HepG2 (cell line): ENCODE measurements around the gene TACC3. TPM values are rescaled to one million over a fixed set of nuclear protein-coding genes. Genes with fewer than 3 reads are reported as not detected.

Source experiments
- AGO2 ChIP-seq: fragments of 200-400 bp; formaldehyde crosslinking; optimal IDR thresholded peaks from 2 replicates; pipeline ENCODE3; 2017; ENCODE audit warnings: mild to moderate bottlenecking, low read depth, low read length, moderate library complexity
- AHR ChIP-seq: IDR thresholded peaks from 2 replicates; pipeline ENCODE4 v1.6.1; 2018; ENCODE audit warnings: missing genetic modification reagents, missing compliant biosample characterization
- ARNT ChIP-seq: fragments of 450-650 bp; IDR thresholded peaks from 2 replicates; pipeline ENCODE4 v1.6.1; 2017
- ATF2 ChIP-seq: sonication (generic); formaldehyde crosslinking; IDR thresholded peaks from 2 replicates; pipeline ENCODE4 v1.4.0; 2020; ENCODE audit warnings: missing genetic modification reagents
- BRCA1 ChIP-seq: sonication (generic); formaldehyde crosslinking; IDR thresholded peaks from 2 replicates; pipeline ENCODE4 v1.4.0; 2020; ENCODE audit warnings: missing genetic modification reagents
- CTCF ChIP-seq: sonication (generic); formaldehyde crosslinking; IDR thresholded peaks from 2 replicates; pipeline ENCODE4 v1.5.0; 2020; ENCODE audit warnings: mild to moderate bottlenecking, missing genetic modification reagents, moderate library complexity
- GATAD2A ChIP-seq: IDR thresholded peaks from 2 replicates; pipeline ENCODE4 v1.6.1; 2016
- ISX ChIP-seq: sonication (generic); formaldehyde crosslinking; conservative IDR thresholded peaks from 2 replicates; pipeline ENCODE4 v1.5.0; 2020; ENCODE audit warnings: missing genetic modification reagents
- KLF16 ChIP-seq, 2 experiments: sonication (generic) in 1 of 2; formaldehyde crosslinking in 1 of 2; IDR thresholded peaks; 2 replicates each; pipeline versions ENCODE4 v1.6.1 to v1.8.0; 2016 to 2023; ENCODE audit warnings: missing genetic modification reagents in 2 of 2, missing compliant biosample characterization in 1 of 2
- MEIS2 ChIP-seq: sonication (generic); formaldehyde crosslinking; IDR thresholded peaks from 2 replicates; pipeline ENCODE4 v1.9.0; 2021; ENCODE audit warnings: mild to moderate bottlenecking, missing genetic modification reagents
- MIER3 ChIP-seq: IDR thresholded peaks from 2 replicates; pipeline ENCODE4 v1.6.1; 2016; ENCODE audit warnings: missing compliant biosample characterization, borderline replicate concordance
- RAD21 ChIP-seq: fragments of 450-650 bp; formaldehyde crosslinking; IDR thresholded peaks from 2 replicates; pipeline ENCODE4 v1.5.0; 2020; ENCODE audit warnings: mild to moderate bottlenecking
- RFX3 ChIP-seq: IDR thresholded peaks from 2 replicates; pipeline ENCODE4 v1.6.1; 2016; ENCODE audit warnings: missing biosample characterization, missing genetic modification reagents
- SALL1 ChIP-seq: sonication (generic); formaldehyde crosslinking; IDR thresholded peaks from 2 replicates; pipeline ENCODE4 v1.8.0; 2022; ENCODE audit warnings: mild to moderate bottlenecking, missing genetic modification reagents
- SMAD1 ChIP-seq: sonication (generic); formaldehyde crosslinking; IDR thresholded peaks from 2 replicates; pipeline ENCODE4 v1.4.0; 2020; ENCODE audit warnings: missing genetic modification reagents, low read depth, mild to moderate bottlenecking, borderline replicate concordance
- SOX13 ChIP-seq, 3 experiments: fragments of 450-650 bp in 1 of 3; sonication (generic) in 1 of 3; formaldehyde crosslinking in 1 of 3; IDR thresholded peaks in 2 of 3; conservative IDR thresholded peaks in 1 of 3; 2 replicates each; pipeline versions ENCODE4 v1.5.0 to v1.6.1; 2016 to 2020; ENCODE audit warnings: antibody characterized with exemption in 1 of 3, mild to moderate bottlenecking in 1 of 3, missing compliant biosample characterization in 1 of 3, missing genetic modification reagents in 1 of 3, moderate library complexity in 1 of 3
- TBX2 ChIP-seq: sonication (generic); formaldehyde crosslinking; IDR thresholded peaks from 2 replicates; pipeline ENCODE4 v1.5.0; 2020; ENCODE audit warnings: missing genetic modification reagents, mild to moderate bottlenecking, borderline replicate concordance
- TFAP4 ChIP-seq: sonication (generic); IDR thresholded peaks from 2 replicates; pipeline ENCODE4 v1.6.1; 2016; ENCODE audit warnings: low read depth, borderline replicate concordance
- TGIF2 ChIP-seq: IDR thresholded peaks from 2 replicates; pipeline ENCODE4 v1.6.1; 2016; ENCODE audit warnings: control low read depth, missing compliant biosample characterization
- ZFP91 ChIP-seq: sonication (generic); formaldehyde crosslinking; IDR thresholded peaks from 2 replicates; pipeline ENCODE4 v1.9.0; 2022; ENCODE audit warnings: missing genetic modification reagents, mild to moderate bottlenecking, borderline replicate concordance
- ZNF556 ChIP-seq: sonication (generic); formaldehyde crosslinking; IDR thresholded peaks from 2 replicates; pipeline ENCODE4 v1.4.0; 2020; ENCODE audit warnings: mild to moderate bottlenecking, missing genetic modification reagents, borderline replicate concordance
- ZNF557 ChIP-seq: sonication (generic); formaldehyde crosslinking; IDR thresholded peaks from 2 replicates; pipeline ENCODE4 v1.4.0; 2020; ENCODE audit warnings: missing genetic modification reagents
- ZNF577 ChIP-seq: sonication (generic); formaldehyde crosslinking; IDR thresholded peaks from 2 replicates; pipeline ENCODE4 v1.4.0; 2020; ENCODE audit warnings: mild to moderate bottlenecking, low read depth, missing genetic modification reagents, borderline replicate concordance
- ZNF614 ChIP-seq: IDR thresholded peaks from 2 replicates; pipeline ENCODE4 v1.6.1; 2018; ENCODE audit warnings: missing biosample characterization, missing genetic modification reagents, inconsistent platforms, borderline replicate concordance
- ZNF720 ChIP-seq: sonication (generic); formaldehyde crosslinking; IDR thresholded peaks from 2 replicates; pipeline ENCODE4 v1.4.0; 2020; ENCODE audit warnings: missing genetic modification reagents
- polyA plus RNA-seq, 8 experiments: library from polyadenylated mRNA; depleted of rRNA in 3 of 8; stranded (reverse) in 7 of 8; unstranded in 1 of 8; fragments of >200 nt; fragmentation: Illumina TruSeq in 4 of 8; extraction: Trizol in 4 of 8; gene quantifications; 2 replicates each; pipeline versions ENCODE4 v1.2.1 to v1.2.3, GENCODE V29; 2011 to 2016; ENCODE audit warnings: low read depth in 4 of 8, missing spikeins in 1 of 8, mixed read lengths in 1 of 8; ENCODE audit not compliant: insufficient read depth in 1 of 8
- total RNA-seq, 5 experiments: library from RNA; depleted of rRNA; stranded (reverse); fragments of >200 nt; fragmentation: Illumina TruSeq; extraction: Trizol; gene quantifications; 2 replicates each; pipeline ENCODE4 v1.2.3, GENCODE V29; 2016; ENCODE audit warnings: low read depth in 1 of 5

TACC3 gene
- total and polyA plus RNA-seq, 2 of the 13 experiments (the other 11 are each of a cell fraction or from before 2014, with no cell fraction given) = 20.3 to 21.2 TPM

- TF ChIP-seq ISX (no peak), GATAD2A (0 out of 2 replicates have a peak, but pooled peaks have one; percentile 16), SOX13 (IDR thresholded peaks at IDR 0.05) (no peak), SOX13 (CRISPR knock-in tag; conservative IDR thresholded peaks at IDR 0.05 in 1 of 2, IDR thresholded peaks at IDR 0.05 in 1 of 2) (0 out of 4 replicates have a peak, but pooled peaks of 1 of the 2 experiments have one; percentile 8), ZFP91 (CRISPR knock-in tag) (peak; percentile 37; the same call in 1 of the 2 replicates), MIER3 (CRISPR knock-in tag) (peak; percentile 39; the same call in 1 of the 2 replicates), AGO2 (peak; percentile 51), TBX2 (CRISPR knock-in tag) (0 out of 2 replicates have a peak, but pooled peaks have one; percentile 21), KLF16 (CRISPR knock-in tag; IDR thresholded peaks at IDR 0.05) (peak in 1 of 2 experiments; percentile 26; a peak in 1 of 4 replicates), RFX3 (CRISPR knock-in tag) (no peak), ZNF556 (CRISPR knock-in tag) (no peak), TFAP4 (no peak), ATF2 (CRISPR knock-in tag) (0 out of 2 replicates have a peak, but pooled peaks have one; percentile 60), BRCA1 (CRISPR knock-in tag) (no peak), CTCF (CRISPR knock-in tag) (peak; percentile 94), TGIF2 (no peak), ZNF557 (no peak), MEIS2 (CRISPR knock-in tag) (no peak), AHR (CRISPR knock-in tag) (0 out of 2 replicates have a peak, but pooled peaks have one; percentile 26), SALL1 (CRISPR knock-in tag) (peak; percentile 43; the same call in 1 of the 2 replicates), ARNT (no peak), ZNF720 (no peak), ZNF614 (peak; percentile 49; the same call in 1 of the 2 replicates), RAD21 (CRISPR knock-in tag) (peak; percentile 71), ZNF577 (CRISPR knock-in tag) (no peak), SMAD1 (CRISPR knock-in tag) (peak; percentile 57; the same call in 1 of the 2 replicates)
Measured at GRCh38 chr4:1726146-1726934, 5.0 kb downstream of the TACC3 start (continued).
